LNCAP (cell line): ENCODE measurements around the gene UBE2K.

ENCODE experiments used
- CTCF ChIP-seq: fragments of 450-650 bp; IDR thresholded peaks from 2 replicates; pipeline ENCODE4 v1.5.1; 2017; ENCODE audit warnings: mild to moderate bottlenecking

Gene UBE2K

GRCh38 chr4:39818646-39819045, 120.7 kb downstream of the UBE2K start:
- TF ChIP-seq CTCF: no peak

- no peak for TF ChIP-seq CTCF
Observed at GRCh38 chr4:39820186-39820585, 122.2 kb downstream of the UBE2K start.

- TF ChIP-seq CTCF: no peak
Observed at GRCh38 chr4:39821951-39822350, 124.0 kb downstream of the UBE2K start.

- TF ChIP-seq CTCF: no peak
Observed at GRCh38 chr4:39822662-39823061, 124.7 kb downstream of the UBE2K start.

- TF ChIP-seq CTCF: no peak
Observed at GRCh38 chr4:39823191-39823590, 125.3 kb downstream of the UBE2K start.

GRCh38 chr4:39825090-39825489, 127.2 kb downstream of the UBE2K start:
- TF ChIP-seq CTCF: no peak

- no peak for TF ChIP-seq CTCF
Observed at GRCh38 chr4:39825741-39826231, 127.8 kb downstream of the UBE2K start.
